Left ventricle myocardium inferior (tissue), 1 donor: ENCODE measurements around the gene AP4B1. TPM values are rescaled to one million over a fixed set of nuclear protein-coding genes. Genes with fewer than 3 reads are reported as not detected.

Source experiments
- DNase-seq: peaks from one replicate; pipeline ENCODE4 v3.0.0-alpha.2; 2020
- H3K27ac ChIP-seq: fragments of 200-600 bp; replicated peaks from 2 replicates; pipeline ENCODE4 v1.8.0; 2021
- H3K27me3 ChIP-seq: fragments of 200-600 bp; 2 replicates; pipeline ENCODE4 v1.8.0; 2021; ENCODE audit warnings: low read depth
- H3K36me3 ChIP-seq: fragments of 200-600 bp; 2 replicates; pipeline ENCODE4 v1.8.0; 2021
- H3K4me1 ChIP-seq: fragments of 200-600 bp; 2 replicates; pipeline ENCODE4 v1.8.0; 2021
- H3K4me3 ChIP-seq: fragments of 200-600 bp; 2 replicates; pipeline ENCODE4 v1.8.0; 2021; ENCODE audit warnings: mild to moderate bottlenecking, moderate library complexity
- H3K9me3 ChIP-seq: fragments of 200-600 bp; replicated peaks from 2 replicates; pipeline ENCODE4 v1.8.0; 2021
- CTCF ChIP-seq: fragments of 200-600 bp; IDR thresholded peaks from 2 replicates; pipeline ENCODE4 v1.8.0; 2021; ENCODE audit warnings: antibody characterized with exemption, mild to moderate bottlenecking, borderline replicate concordance
- intact Hi-C: fragments of 100-400 bp; cut with micrococcal nuclease; formaldehyde crosslinking; loops from one replicate; pipeline ENCODE4 v1.11.0; 2022
- total RNA-seq: library from RNA; stranded (reverse); fragmentation: NEBNext Ultra II Directional; extraction: Animal tissue kit (Norgen Biotek cat#: 25700); gene quantifications from one replicate; pipeline ENCODE4 v1.2.1, GENCODE V29; 2021
- donor health status: DM: no; HTN: yes; CAD: no; lungs with severe emphysema.

AP4B1 gene
- total RNA-seq, 1 donor from 2014 or later: 11.8 TPM

GRCh38 chr1:113881661-113882060, 22.9 kb downstream of the AP4B1 start:
- DNase-seq: no peak
- no peaks in the 10 kb centered on the region for H3K36me3 ChIP-seq
- no peak for TF ChIP-seq CTCF
- no peaks in the 10 kb centered on the region for H3K27me3 ChIP-seq
- intact Hi-C loops: no loop called here
- no peaks in the 10 kb centered on the region for H3K4me1 ChIP-seq
- no peak overlapping the region for H3K27ac ChIP-seq
- no peaks in the 10 kb centered on the region for H3K9me3 ChIP-seq
- H3K4me3 ChIP-seq: no peak overlapping the region

GRCh38 chr1:113879739-113880038, 24.9 kb downstream of the AP4B1 start:
- H3K36me3 ChIP-seq: no peaks in the 10 kb centered on the region
- intact Hi-C loops: no loop called here
- H3K4me1 ChIP-seq: no peaks in the 10 kb centered on the region
- no peak for DNase-seq
- no peaks in the 10 kb centered on the region for H3K9me3 ChIP-seq
- no peaks in the 10 kb centered on the region for H3K27me3 ChIP-seq
- no peak for TF ChIP-seq CTCF
- no peak overlapping the region for H3K4me3 ChIP-seq
- no peak overlapping the region for H3K27ac ChIP-seq

- no peaks in the 10 kb centered on the region for H3K36me3 ChIP-seq
- intact Hi-C loops: no loop called here
- H3K27me3 ChIP-seq: no peaks in the 10 kb centered on the region
- no peak overlapping the region for H3K27ac ChIP-seq
- no peak overlapping the region for H3K4me3 ChIP-seq
- no peak for TF ChIP-seq CTCF
- no peak for DNase-seq
- no peaks in the 10 kb centered on the region for H3K4me1 ChIP-seq
- no peaks in the 10 kb centered on the region for H3K9me3 ChIP-seq
Measured at GRCh38 chr1:113876176-113876575, 28.4 kb downstream of the AP4B1 start.

GRCh38 chr1:113875714-113876113, 28.9 kb downstream of the AP4B1 start:
- H3K4me1 ChIP-seq: no peaks in the 10 kb centered on the region
- H3K36me3 ChIP-seq: no peaks in the 10 kb centered on the region
- no peak for TF ChIP-seq CTCF
- H3K9me3 ChIP-seq: no peaks in the 10 kb centered on the region
- no peak overlapping the region for H3K4me3 ChIP-seq
- H3K27ac ChIP-seq: no peak overlapping the region
- intact Hi-C loops: no loop called here
- DNase-seq: no peak
- no peaks in the 10 kb centered on the region for H3K27me3 ChIP-seq

GRCh38 chr1:113874012-113874879, 30.4 kb downstream of the AP4B1 start:
- no peak for DNase-seq
- Histone ChIP-seq H3K27me3 (no peaks in the 10 kb centered on the region), H3K27ac (no peak overlapping the region), H3K4me3 (no peak overlapping the region), H3K9me3 (no peaks in the 10 kb centered on the region), H3K4me1 (no peaks in the 10 kb centered on the region), H3K36me3 (no peaks in the 10 kb centered on the region)
- TF ChIP-seq CTCF: no peak
- intact Hi-C loops: no loop called here
